ENCODE results near the gene TMEM132D.

TMEM132D gene

GRCh38 chr12:129083121-129083840 lies 820.5 kb downstream of the TMEM132D start:
- Histone ChIP-seq H3K4me2 (peak overlapping the region; percentile 72), H3K4me1 (peaks cover 41% of the 10 kb centered on the region), H3K27ac (peak overlapping the region; percentile 23; the same call in 1 of the 2 replicates), H3K36me3 (no peaks in the 10 kb centered on the region), H3K9me3 (no peaks in the 10 kb centered on the region), H3K27me3 (no peaks in the 10 kb centered on the region), H3K4me3 (no peak overlapping the region), H3K9ac (no peak overlapping the region), H4K20me1 (no peaks in the 10 kb centered on the region)
- TF ChIP-seq Cebpa-rat (IDR thresholded peaks at IDR 0.05): no peak

- no peak for TF ChIP-seq Cebpa-rat (IDR thresholded peaks at IDR 0.05)
- H3K4me3 ChIP-seq: no peak overlapping the region
- H3K27ac ChIP-seq: no peak overlapping the region
- H3K36me3 ChIP-seq: no peaks in the 10 kb centered on the region
- no peaks in the 10 kb centered on the region for H3K9me3 ChIP-seq
- H3K9ac ChIP-seq: no peak overlapping the region
- peak overlapping the region; percentile 72 for H3K4me2 ChIP-seq
- no peaks in the 10 kb centered on the region for H4K20me1 ChIP-seq
- H3K4me1 ChIP-seq: peaks cover 41% of the 10 kb centered on the region
- H3K27me3 ChIP-seq: no peaks in the 10 kb centered on the region
Measured at GRCh38 chr12:129082441-129082840, 821.4 kb downstream of the TMEM132D start.

- Histone ChIP-seq H3K4me1 (peaks cover 41% of the 10 kb centered on the region), H3K9ac (no peak overlapping the region), H3K4me3 (no peak overlapping the region), H4K20me1 (no peaks in the 10 kb centered on the region), H3K36me3 (no peaks in the 10 kb centered on the region), H3K9me3 (no peaks in the 10 kb centered on the region), H3K27ac (no peak overlapping the region), H3K4me2 (no peak overlapping the region), H3K27me3 (no peaks in the 10 kb centered on the region)
- TF ChIP-seq Cebpa-rat (IDR thresholded peaks at IDR 0.05): no peak
Measured at GRCh38 chr12:129081755-129082250, 822.0 kb downstream of the TMEM132D start.

GRCh38 chr12:129080821-129081220 lies 823.0 kb downstream of the TMEM132D start:
- Histone ChIP-seq H4K20me1 (no peaks in the 10 kb centered on the region), H3K4me3 (no peak overlapping the region), H3K9ac (no peak overlapping the region), H3K4me2 (no peak overlapping the region), H3K4me1 (peaks cover 41% of the 10 kb centered on the region), H3K27ac (no peak overlapping the region), H3K9me3 (no peaks in the 10 kb centered on the region), H3K27me3 (no peaks in the 10 kb centered on the region), H3K36me3 (no peaks in the 10 kb centered on the region)
- TF ChIP-seq Cebpa-rat (IDR thresholded peaks at IDR 0.05): no peak

- Histone ChIP-seq H3K27ac (no peak overlapping the region), H3K4me2 (peak overlapping the region; percentile 41; the same call in 1 of the 2 replicates), H4K20me1 (no peaks in the 10 kb centered on the region), H3K9ac (no peak overlapping the region), H3K36me3 (no peaks in the 10 kb centered on the region), H3K4me1 (peaks cover 41% of the 10 kb centered on the region), H3K27me3 (no peaks in the 10 kb centered on the region), H3K9me3 (no peaks in the 10 kb centered on the region), H3K4me3 (no peak overlapping the region)
- no peak for TF ChIP-seq Cebpa-rat (IDR thresholded peaks at IDR 0.05)
Measured at GRCh38 chr12:129080391-129080790, 823.4 kb downstream of the TMEM132D start.

- Histone ChIP-seq H4K20me1 (no peaks in the 10 kb centered on the region), H3K4me2 (peak overlapping the region; percentile 41), H3K27me3 (no peaks in the 10 kb centered on the region), H3K36me3 (no peaks in the 10 kb centered on the region), H3K27ac (no peak overlapping the region), H3K4me1 (peaks cover 35% of the 10 kb centered on the region), H3K4me3 (no peak overlapping the region), H3K9ac (no peak overlapping the region), H3K9me3 (no peaks in the 10 kb centered on the region)
- no peak for TF ChIP-seq Cebpa-rat (IDR thresholded peaks at IDR 0.05)
Measured at GRCh38 chr12:129079719-129080118, 824.1 kb downstream of the TMEM132D start.

GRCh38 chr12:129076441-129077320 lies 827.1 kb downstream of the TMEM132D start:
- H3K4me3 ChIP-seq: no peak overlapping the region
- H3K27me3 ChIP-seq: no peaks in the 10 kb centered on the region
- TF ChIP-seq Cebpa-rat (IDR thresholded peaks at IDR 0.05): no peak
- no peaks in the 10 kb centered on the region for H4K20me1 ChIP-seq
- H3K4me2 ChIP-seq: no peak overlapping the region
- no peaks in the 10 kb centered on the region for H3K36me3 ChIP-seq
- H3K27ac ChIP-seq: no peak overlapping the region
- peaks cover 11% of the 10 kb centered on the region for H3K4me1 ChIP-seq
- H3K9me3 ChIP-seq: no peaks in the 10 kb centered on the region
- H3K9ac ChIP-seq: no peak overlapping the region

GRCh38 chr12:129075460-129076208 lies 828.2 kb downstream of the TMEM132D start:
- Histone ChIP-seq H3K4me1 (peaks cover 11% of the 10 kb centered on the region), H4K20me1 (no peaks in the 10 kb centered on the region), H3K9me3 (no peaks in the 10 kb centered on the region), H3K4me2 (no peak overlapping the region), H3K27me3 (no peaks in the 10 kb centered on the region), H3K4me3 (no peak overlapping the region), H3K9ac (no peak overlapping the region), H3K36me3 (no peaks in the 10 kb centered on the region), H3K27ac (no peak overlapping the region)
- no peak for TF ChIP-seq Cebpa-rat (IDR thresholded peaks at IDR 0.05)

GRCh38 chr12:129074379-129074778 lies 829.4 kb downstream of the TMEM132D start:
- no peak for TF ChIP-seq Cebpa-rat (IDR thresholded peaks at IDR 0.05)
- no peaks in the 10 kb centered on the region for H3K9me3 ChIP-seq

More at GRCh38 chr12:129074379-129074778, 829.4 kb downstream of the TMEM132D start:
- peaks cover 3% of the 10 kb centered on the region for H3K4me1 ChIP-seq
- no peaks in the 10 kb centered on the region for H3K27me3 ChIP-seq
- no peak overlapping the region for H3K27ac ChIP-seq
- H3K36me3 ChIP-seq: no peaks in the 10 kb centered on the region
- no peaks in the 10 kb centered on the region for H4K20me1 ChIP-seq
- H3K4me2 ChIP-seq: no peak overlapping the region
- no peak overlapping the region for H3K4me3 ChIP-seq
- H3K9ac ChIP-seq: no peak overlapping the region

Data from BLaER1 (cell line).